Inferior parietal cortex (tissue), 1 donor: ENCODE results near the gene HYLS1.

Experiments
- DNase-seq: peaks from one replicate; pipeline ENCODE4 v3.0.0-alpha.2; 2016; ENCODE audit errors: extremely low spot score

The HYLS1 gene

GRCh38 chr11:125932301-125932700 lies 44.8 kb downstream of the HYLS1 start:
- DNase-seq: no peak

- no peak for DNase-seq
Observed at GRCh38 chr11:125933030-125933813, 45.8 kb downstream of the HYLS1 start.

DNA sequence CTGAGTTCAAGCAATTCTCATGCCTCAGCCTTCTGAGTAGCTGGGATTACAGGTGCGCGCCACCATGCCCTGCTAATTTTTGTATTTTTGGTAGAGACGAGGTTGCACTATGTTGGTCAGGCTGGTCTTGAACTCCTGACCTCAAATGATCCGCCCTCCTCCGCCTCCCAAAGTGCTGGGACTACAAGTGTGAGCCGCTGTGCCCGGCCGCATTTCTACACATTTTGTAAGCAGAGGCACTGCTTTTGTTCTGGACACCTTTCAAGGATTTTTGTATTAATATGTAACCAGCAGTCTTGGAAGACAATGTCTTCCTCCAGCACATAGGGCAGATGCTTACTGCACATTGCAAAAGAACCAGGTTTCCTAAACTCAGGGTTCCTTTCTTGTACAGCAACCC lies 47.0 kb downstream of the HYLS1 start:
- no peak for DNase-seq

DNA sequence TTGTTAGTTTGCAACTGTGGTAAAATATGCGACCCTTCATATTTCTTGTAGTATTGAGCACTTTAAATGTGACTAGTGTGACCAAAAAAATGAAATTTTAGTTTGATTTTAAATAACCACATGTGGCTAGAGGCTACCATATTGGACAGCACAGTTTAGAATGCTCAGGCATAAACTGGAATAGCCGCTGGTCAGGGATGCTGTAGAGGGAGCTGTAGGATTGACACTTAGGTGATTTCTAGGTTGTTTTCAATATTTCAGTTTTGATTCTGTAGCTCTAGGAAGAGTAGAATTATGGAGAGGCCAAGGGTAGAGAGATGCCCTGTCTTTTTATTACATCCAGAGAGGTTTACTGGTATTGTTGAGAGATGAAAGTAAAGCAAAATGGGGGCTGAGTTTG lies 47.6 kb downstream of the HYLS1 start:
- DNase-seq: no peak

- no peak for DNase-seq
Observed at GRCh38 chr11:125935618-125936199, 48.2 kb downstream of the HYLS1 start.

DNA sequence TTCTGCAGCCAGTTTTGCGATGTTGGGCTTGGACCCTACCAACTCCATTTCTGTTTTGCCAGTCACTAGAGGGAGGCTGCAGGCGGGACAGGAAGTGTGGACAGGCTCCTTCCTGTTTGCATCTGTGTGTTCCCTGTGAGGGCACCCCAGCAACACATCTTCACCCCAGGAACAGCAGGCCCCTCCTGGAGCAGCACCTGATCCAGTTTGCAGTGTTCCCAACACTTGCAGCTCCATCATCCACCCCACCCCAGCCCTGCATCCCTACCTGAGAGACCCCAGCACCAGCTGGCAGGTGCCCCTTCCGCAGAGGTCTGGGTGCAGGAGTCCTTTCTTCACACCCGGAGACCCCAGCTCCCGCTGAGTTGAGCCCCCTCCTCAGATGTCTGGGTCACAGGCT lies 51.0 kb downstream of the HYLS1 start:
- DNase-seq: no peak

DNA sequence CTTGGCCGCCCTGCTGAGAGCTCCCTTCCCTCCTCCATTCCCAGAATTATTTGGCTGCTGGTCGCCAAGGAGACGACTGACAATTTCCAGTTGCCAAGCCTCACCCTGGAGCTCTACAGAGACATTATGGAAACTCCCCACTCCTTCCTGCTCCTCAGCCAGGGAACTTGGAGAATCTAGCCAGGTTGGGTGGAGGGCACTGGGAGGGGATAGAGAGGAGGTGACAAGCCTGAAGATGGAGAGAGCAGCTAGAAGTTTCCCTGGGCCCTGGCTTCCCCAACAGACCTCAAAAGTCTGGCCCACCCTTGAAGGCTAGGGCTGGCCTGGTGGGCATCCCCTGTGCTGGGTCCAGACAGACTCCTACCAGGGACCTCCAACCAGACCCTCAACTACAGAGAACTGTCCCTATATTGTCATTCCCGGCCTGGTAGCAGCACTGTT lies 51.6 kb downstream of the HYLS1 start:
- no peak for DNase-seq

DNA sequence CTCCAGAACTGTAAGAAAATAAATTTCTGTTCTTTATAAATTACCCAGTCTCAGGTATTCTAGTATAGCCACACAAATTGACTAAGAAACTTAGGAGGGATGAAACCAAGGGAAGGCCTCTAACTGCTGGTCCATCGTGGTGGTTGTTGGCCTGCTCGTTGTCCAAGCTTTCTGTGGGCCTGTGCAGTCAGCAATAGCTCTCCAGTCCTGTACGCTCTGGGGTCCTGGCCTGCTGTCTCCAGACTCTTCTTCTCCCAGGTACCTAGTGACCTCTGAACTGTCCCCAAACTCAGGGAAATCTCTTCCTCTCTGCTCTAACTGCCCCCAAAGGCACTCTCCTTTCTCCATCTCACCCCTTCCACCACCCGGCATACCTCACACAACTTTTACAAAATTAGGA lies 52.7 kb downstream of the HYLS1 start:
- no peak for DNase-seq

GRCh38 chr11:125941267-125941618 lies 53.8 kb downstream of the HYLS1 start:
- DNase-seq: no peak

DNA sequence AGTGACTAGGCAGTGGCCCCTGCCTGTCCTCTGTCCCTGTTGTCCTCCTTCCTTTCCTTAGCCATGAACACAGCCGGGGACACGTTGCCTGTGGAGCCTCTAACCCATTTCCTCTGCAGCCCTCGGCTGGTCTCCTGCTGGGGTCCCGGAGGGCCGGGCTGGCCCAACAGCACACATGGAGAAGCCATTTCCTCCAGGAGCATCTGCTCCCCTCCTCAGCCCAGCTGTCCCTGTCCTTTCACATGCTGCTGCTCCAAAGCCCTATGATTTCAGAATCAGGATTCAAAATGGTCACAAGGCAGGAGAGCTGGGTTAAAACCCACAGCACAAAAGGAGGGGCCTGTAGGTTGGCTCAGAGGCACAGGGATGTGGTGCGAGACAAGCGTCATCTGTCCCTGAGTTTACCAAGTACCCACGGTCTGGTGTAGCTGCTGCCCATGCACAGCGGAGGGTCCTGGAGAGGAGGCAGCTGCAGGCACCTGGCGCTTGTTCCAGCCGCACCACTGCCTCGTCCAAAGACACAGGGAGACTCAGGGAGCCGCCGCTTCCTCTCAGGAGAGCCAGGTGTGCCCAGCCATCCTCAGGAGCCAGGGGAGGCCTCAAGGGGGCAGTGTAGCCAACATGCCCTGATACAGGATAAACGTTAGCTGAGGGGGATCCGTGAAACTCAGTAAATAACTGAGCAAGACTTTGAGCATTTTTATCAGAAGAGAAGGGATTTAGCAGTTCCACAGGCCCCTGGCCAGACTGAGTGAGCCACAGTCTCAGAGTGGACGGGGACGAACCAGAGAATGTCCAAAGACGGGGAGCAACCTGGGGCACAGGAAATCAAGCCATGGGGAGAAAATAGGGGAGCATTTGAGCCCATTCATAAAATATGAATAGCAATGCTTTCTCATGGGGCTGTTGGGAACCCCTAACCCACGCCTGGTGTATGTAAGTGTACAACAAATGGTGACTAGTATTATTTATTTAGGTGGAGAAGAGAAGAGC lies 54.4 kb downstream of the HYLS1 start:
- peak; percentile 43 for DNase-seq

GRCh38 chr11:125942771-125943428 lies 55.4 kb downstream of the HYLS1 start:
- no peak for DNase-seq

DNA sequence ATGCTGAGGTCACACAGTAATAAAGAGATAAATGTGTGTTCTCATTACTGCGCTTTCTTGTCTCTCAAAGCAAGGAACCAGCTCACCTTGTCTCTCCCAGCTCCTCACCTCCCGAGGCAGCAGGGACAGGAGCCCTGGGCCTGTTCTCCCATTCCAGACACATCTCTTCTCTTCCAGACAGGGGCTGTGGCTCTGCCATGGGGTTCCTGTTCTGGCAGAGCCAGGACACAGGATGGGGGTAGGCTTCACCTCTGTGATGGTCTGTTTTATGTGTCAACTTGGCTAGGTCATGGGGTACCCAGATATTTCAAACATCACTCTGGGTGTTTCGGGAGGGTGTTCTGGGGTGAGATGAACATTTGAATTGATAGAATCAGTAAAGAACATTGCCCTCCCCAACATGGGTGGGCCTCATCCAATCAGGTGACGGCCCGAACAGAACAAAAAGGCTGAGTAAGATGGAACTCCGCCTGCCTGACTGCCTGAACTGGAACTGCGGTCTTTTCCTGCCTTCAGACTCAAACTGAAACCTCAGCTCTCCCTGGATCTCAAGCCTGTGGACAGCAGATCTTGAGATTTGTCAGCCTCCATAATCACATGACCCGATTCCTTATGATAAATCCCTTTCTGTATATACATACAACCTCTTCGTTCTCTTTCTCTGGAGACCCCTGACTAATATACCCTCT lies 56.3 kb downstream of the HYLS1 start:
- DNase-seq: no peak

DNA sequence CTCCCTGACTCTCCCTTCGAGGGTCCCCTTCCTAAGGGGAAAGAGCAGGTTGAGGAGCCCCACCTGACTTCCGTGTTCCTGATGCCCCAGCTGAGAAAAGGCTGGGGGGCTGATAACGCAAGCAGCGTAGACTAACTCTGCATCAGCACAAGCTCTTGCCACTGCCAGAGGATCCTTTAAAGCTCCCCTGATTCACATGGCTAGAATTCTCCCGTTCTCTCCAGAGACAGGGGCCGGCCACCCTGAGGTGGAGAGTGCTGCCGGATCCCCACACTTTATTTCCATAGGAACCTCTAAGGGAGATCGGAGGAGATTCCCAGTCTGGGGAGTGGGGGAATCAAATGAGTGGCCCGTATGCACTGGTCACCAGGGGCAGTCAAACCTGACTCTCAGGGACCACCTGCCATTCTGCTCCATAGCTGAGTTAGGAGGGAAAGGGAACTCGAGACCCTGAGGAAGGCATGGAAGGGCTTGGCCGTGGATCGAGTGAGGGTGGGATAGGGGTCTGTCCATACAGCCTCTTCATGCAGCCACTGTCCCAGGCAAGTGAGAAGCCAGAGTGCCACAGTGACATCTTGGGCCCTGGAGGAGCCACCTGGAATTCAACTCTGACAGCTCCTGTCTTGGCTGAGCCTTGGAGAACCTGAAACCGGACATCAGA lies 57.0 kb downstream of the HYLS1 start:
- DNase-seq: no peak

- DNase-seq: no peak
Observed at GRCh38 chr11:125945011-125945796, 57.7 kb downstream of the HYLS1 start.

GRCh38 chr11:125945797-125946520 lies 58.5 kb downstream of the HYLS1 start, which contains the start of gene VSIG10L2:
Gene VSIG10L2, plus strand, starts transcription at chr11:125946044. Its CDS starts 12 bp downstream, at chr11:125946056.
- DNase-seq: no peak

GRCh38 chr11:125946712-125947418 lies 59.4 kb downstream of the HYLS1 start:
- DNase-seq: no peak

- no peak for DNase-seq
Observed at GRCh38 chr11:125947419-125948277, 60.2 kb downstream of the HYLS1 start.
